Small intestine (tissue), 7 donors: ENCODE data around the gene RTF1. TPM values are rescaled to one million over a fixed set of nuclear protein-coding genes. Genes with fewer than 3 reads are reported as not detected.

Experiments
- DNase-seq, 2 donors: peaks; one replicate each; pipeline versions ENCODE4 v3.0.0 to v3.0.0-alpha.2; 2013
- FAIRE-seq: peaks from 2 replicates; lab custom pipeline; 2012; peaks lifted over from hg19 to GRCh38; lab: Jason Lieb, UNC
- H3K27ac ChIP-seq, 3 donors: one replicate each; pipeline ENCODE4 v1.5.1; 2013; ENCODE audit warnings: low read length in 2 of 3, mild to moderate bottlenecking in 2 of 3, control low read depth in 1 of 3, inconsistent platforms in 1 of 3, low read depth in 1 of 3, moderate library complexity in 1 of 3
- H3K27me3 ChIP-seq, 3 donors: one replicate each; pipeline ENCODE4 v1.6.1; 2013; ENCODE audit warnings: low read length in 3 of 3, inconsistent platforms in 1 of 3; ENCODE audit not compliant: control insufficient read depth in 3 of 3, insufficient read depth in 3 of 3
- H3K36me3 ChIP-seq, 3 donors: one replicate each; pipeline ENCODE4 v1.6.1; 2013; ENCODE audit warnings: low read length in 3 of 3, inconsistent platforms in 1 of 3, low read depth in 1 of 3, mild to moderate bottlenecking in 1 of 3, moderate library complexity in 1 of 3; ENCODE audit not compliant: control insufficient read depth in 3 of 3, insufficient read depth in 2 of 3
- H3K4me1 ChIP-seq, 3 donors: one replicate each; pipeline ENCODE4 v1.6.1; 2013; ENCODE audit warnings: low read length in 2 of 3, inconsistent platforms in 1 of 3, low read depth in 1 of 3, mild to moderate bottlenecking in 1 of 3, moderate library complexity in 1 of 3; ENCODE audit not compliant: control insufficient read depth in 3 of 3, insufficient read depth in 2 of 3
- H3K4me3 ChIP-seq, 3 donors: one replicate each; pipeline ENCODE4 v1.5.1; 2013; ENCODE audit warnings: low read length in 3 of 3, control low read depth in 1 of 3, inconsistent platforms in 1 of 3, low read depth in 1 of 3, mild to moderate bottlenecking in 1 of 3, moderate library complexity in 1 of 3
- H3K9me3 ChIP-seq, 2 donors: one replicate each; pipeline ENCODE4 v1.6.1; 2013; ENCODE audit warnings: low read depth in 1 of 2, low read length in 1 of 2; ENCODE audit not compliant: control insufficient read depth in 2 of 2, insufficient read depth in 1 of 2
- WGBS, 3 donors: extraction: QIAGEN DNeasy Blood & Tissue Kit; methylation state at CpG; one replicate each; pipeline ENCODE4 v1.1.7; 2013; 5-methylcytosine and 5-hydroxymethylcytosine counted together
- polyA plus RNA-seq, 4 donors: library from polyadenylated mRNA; stranded (reverse) in 3 of 4; unstranded in 1 of 4; fragments of 200-250 nt in 3 of 4; fragments of 120-200 nt in 1 of 4; gene quantifications; one replicate each; pipeline versions ENCODE4 v1.2.1 to v1.2.3, GENCODE V29; 2013
- donor health status: healthy with polysubstance abuse.
- donor health status: control.
- donor health status: control.
- donor health status: Bipolar disorder and iron deficiency.
- donor health status: healthy.

Gene RTF1
- polyA plus RNA-seq, 4 donors = 18.0 to 38.4 (median 25.0) TPM

- no peaks in the 10 kb centered on the region for H3K9me3 ChIP-seq
- FAIRE-seq (no peak), DNase-seq (no peak)
- H3K27me3 ChIP-seq = no peaks in the 10 kb centered on the region
- H3K27ac ChIP-seq = no peak overlapping the region
- 79 to 89% (median 84%) methylated on average over 3 of the region's 3 CpGs for WGBS, 3 donors
- no peak overlapping the region for H3K4me3 ChIP-seq
- H3K4me1 ChIP-seq = no peaks in the 10 kb centered on the region
- H3K36me3 ChIP-seq = peaks cover 4 to 34% (median 4%) of the 10 kb centered on the region in 3 donors
Observed at GRCh38 chr15:41396111-41396510, 20.8 kb upstream of the RTF1 start.

- no peak for FAIRE-seq
- 3 to 6% (median 3%) methylated on average over 9 of the region's 9 CpGs for WGBS, 3 donors
Observed at GRCh38 chr15:41401904-41402267, 15.0 kb upstream of the RTF1 start.

GRCh38 chr15:41407341-41407740 is 9.6 kb upstream of the RTF1 start:
- FAIRE-seq = no peak
- no peak for DNase-seq
- H3K4me3 ChIP-seq = no peak overlapping the region
- peaks cover 0 to 9% (median 0%) of the 10 kb centered on the region in 3 donors for H3K4me1 ChIP-seq
- H3K9me3 ChIP-seq = no peaks in the 10 kb centered on the region
- no peaks in the 10 kb centered on the region for H3K27me3 ChIP-seq
- no peaks in the 10 kb centered on the region for H3K36me3 ChIP-seq
- 82 to 91% (median 86%) methylated on average over 5 of the region's 5 CpGs for WGBS, 3 donors
- no peak overlapping the region for H3K27ac ChIP-seq

More at GRCh38 chr15:41401904-41402267, 15.0 kb upstream of the RTF1 start:
- H3K4me1 ChIP-seq = no peaks in the 10 kb centered on the region
- no peaks in the 10 kb centered on the region for H3K27me3 ChIP-seq
- peaks cover 0 to 5% (median 0%) of the 10 kb centered on the region in 3 donors for H3K36me3 ChIP-seq
- peak overlapping the region; percentile 85 to 94 (median 91) for H3K4me3 ChIP-seq
- no peaks in the 10 kb centered on the region for H3K9me3 ChIP-seq
- peak overlapping the region; percentile 85 to 93 (median 91) for H3K27ac ChIP-seq
- no peak for DNase-seq

GRCh38 chr15:41408234-41408641 is 8.7 kb upstream of the RTF1 start:
- Histone ChIP-seq H3K27me3 (no peaks in the 10 kb centered on the region), H3K4me1 (peaks cover 0 to 9% (median 0%) of the 10 kb centered on the region in 3 donors), H3K36me3 (no peaks in the 10 kb centered on the region), H3K27ac (peak overlapping the region in 1 of 3 donors; percentile 81), H3K9me3 (no peaks in the 10 kb centered on the region), H3K4me3 (no peak overlapping the region)
- 58 to 76% (median 75%) methylated on average over 2 of the region's 2 CpGs for WGBS, 3 donors
- DNase-seq (peak; percentile 14 to 74), FAIRE-seq (no peak)

GRCh38 chr15:41411031-41411430 is 5.9 kb upstream of the RTF1 start:
- Histone ChIP-seq H3K4me3 (no peak overlapping the region), H3K27me3 (no peaks in the 10 kb centered on the region), H3K27ac (no peak overlapping the region), H3K4me1 (peaks cover 0 to 9% (median under 1%) of the 10 kb centered on the region in 3 donors), H3K9me3 (no peaks in the 10 kb centered on the region), H3K36me3 (no peaks in the 10 kb centered on the region)
- 72 to 87% (median 75%) methylated on average over 2 of the region's 2 CpGs for WGBS, 3 donors
- FAIRE-seq (no peak), DNase-seq (no peak)

- Histone ChIP-seq H3K4me1 (peaks cover 0 to 13% (median 2%) of the 10 kb centered on the region in 3 donors), H3K27me3 (no peaks in the 10 kb centered on the region), H3K27ac (no peak overlapping the region), H3K4me3 (no peak overlapping the region), H3K9me3 (no peaks in the 10 kb centered on the region), H3K36me3 (no peaks in the 10 kb centered on the region)
- no peak for DNase-seq
- FAIRE-seq = no peak
- 86 to 91% (median 88%) methylated on average over 3 of the region's 3 CpGs for WGBS, 3 donors
Observed at GRCh38 chr15:41411441-41411840, 5.5 kb upstream of the RTF1 start.

GRCh38 chr15:41416128-41416741 is 660 bp upstream of the RTF1 start:
- FAIRE-seq (no peak), DNase-seq (no peak)
- peak overlapping the region; percentile 58 to 90 (median 78) for H3K4me3 ChIP-seq
- H3K27me3 ChIP-seq = no peaks in the 10 kb centered on the region
- H3K36me3 ChIP-seq = no peaks in the 10 kb centered on the region
- H3K27ac ChIP-seq = peak overlapping the region; percentile 66 to 88 (median 74)
- H3K4me1 ChIP-seq = peaks cover 0 to 15% (median 2%) of the 10 kb centered on the region in 3 donors
- 28 to 30% (median 29%) methylated on average over 20 of the region's 20 CpGs for WGBS, 3 donors
- H3K9me3 ChIP-seq = no peaks in the 10 kb centered on the region

- FAIRE-seq = no peak
Observed at GRCh38 chr15:41417418-41418195, 712 bp downstream of the RTF1 start.

More at GRCh38 chr15:41417418-41418195, 712 bp downstream of the RTF1 start:
- peaks cover 0 to 15% (median 2%) of the 10 kb centered on the region in 3 donors for H3K4me1 ChIP-seq
- H3K9me3 ChIP-seq = no peaks in the 10 kb centered on the region
- no peaks in the 10 kb centered on the region for H3K27me3 ChIP-seq
- 0 to 1% (median 1%) methylated on average over 36 to 37 of the region's 37 CpGs for WGBS, 3 donors
- peak overlapping the region; percentile 78 to 87 (median 84) for H3K4me3 ChIP-seq
- DNase-seq = peak; percentile 16 to 81
- H3K27ac ChIP-seq = peak overlapping the region; percentile 58 to 86 (median 86)
- H3K36me3 ChIP-seq = no peaks in the 10 kb centered on the region
